D341Med (cell line): ENCODE measurements around the gene MIGA2.

ENCODE experiments used
- DNase-seq: peaks from one replicate; pipeline ENCODE4 v3.0.0; 2012; ENCODE audit warnings: low spot score

Gene MIGA2

DNA sequence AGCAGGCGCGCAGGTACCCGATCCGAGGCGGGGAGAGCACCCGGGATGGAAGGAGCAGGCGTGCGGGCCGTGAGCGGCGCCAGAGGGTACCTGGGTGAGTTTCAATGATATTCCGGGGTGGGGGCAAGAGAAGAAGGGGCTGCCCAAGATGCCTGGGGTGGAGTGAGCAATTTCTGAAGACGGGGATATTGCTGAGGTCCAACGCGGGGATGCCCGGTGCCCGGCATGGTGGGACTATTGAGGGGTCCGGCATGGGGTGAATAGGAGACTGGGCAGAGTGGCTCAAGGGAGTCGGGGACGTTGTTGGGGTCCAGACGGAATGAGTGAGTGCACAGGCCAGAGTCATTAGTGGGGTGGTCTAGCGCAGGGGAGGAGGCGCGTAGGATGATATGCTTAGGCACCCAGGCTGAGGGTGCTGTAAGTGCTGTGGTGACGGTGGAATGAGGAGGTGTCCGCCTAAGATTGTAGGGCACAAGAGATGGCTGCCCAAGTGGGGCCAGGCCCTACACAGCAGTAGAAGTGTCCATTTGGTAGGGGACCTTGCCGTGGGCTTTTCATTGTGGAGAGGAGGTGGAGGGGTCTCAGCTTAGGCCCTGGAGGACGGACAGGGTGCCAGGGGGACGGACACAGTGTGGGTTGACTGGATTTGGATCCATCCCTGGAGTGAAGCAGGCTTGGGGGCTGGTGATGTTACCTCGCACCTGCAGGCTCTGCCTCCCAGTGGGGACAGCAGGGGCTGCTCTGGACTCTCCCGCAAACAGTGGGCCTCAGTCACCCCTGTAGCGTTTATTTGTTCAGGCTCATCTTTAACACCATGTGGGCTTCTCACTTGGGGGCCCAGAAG lies 719 bp downstream of the MIGA2 start:
- peak; percentile 17 for DNase-seq

DNA sequence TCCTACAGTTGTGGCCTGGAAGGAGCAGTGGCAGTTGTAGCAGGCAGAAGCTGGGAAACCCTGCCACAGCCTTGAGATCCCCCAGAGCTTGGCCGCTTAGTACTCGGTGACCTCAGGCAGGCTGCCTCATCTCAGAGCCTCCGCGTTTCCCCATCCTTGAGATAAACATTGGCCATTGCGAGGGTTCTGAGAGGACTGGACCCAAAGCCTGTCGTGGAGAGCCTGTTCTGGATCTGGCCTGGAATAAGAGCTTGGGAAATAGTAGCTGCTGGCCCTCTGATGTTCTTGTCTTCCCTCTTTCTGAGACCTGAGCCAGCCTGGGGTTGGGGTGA lies 1.3 kb downstream of the MIGA2 start:
- DNase-seq: no peak

DNA sequence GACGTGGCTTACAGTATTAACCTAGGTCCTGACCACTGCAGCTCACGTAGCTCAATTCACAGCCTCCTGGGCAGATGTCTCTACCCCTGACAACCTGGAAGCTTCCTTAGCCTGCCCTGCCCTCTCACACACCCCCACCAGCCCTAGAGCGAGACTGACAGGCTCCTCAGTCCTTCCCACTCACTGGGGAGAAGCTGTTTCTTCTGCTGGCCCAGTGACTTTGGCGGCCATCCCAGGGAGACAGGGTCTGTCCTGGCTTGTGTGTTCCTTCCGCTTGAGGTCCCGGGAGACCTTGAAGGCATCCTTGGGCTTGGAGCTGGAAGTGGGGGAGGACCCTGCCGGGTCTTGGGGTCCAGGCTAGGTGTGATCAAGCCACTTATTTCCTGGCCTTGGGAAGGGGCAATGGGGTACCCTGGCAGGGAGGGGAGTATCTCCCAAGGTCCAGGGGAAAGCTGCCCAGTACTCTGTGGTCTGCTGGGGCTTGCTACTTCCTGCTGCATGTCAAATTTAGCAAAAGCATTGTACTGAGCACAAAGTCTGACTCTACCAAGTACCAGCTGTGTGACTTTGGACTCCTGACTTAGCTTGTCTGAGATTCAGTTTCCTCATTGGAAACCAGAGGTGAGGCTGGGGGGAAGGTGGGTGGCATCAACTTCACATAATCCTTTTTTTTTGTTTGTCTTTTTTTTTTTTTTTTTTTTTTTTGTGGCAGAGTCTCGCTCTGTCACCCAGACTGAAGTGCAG lies 1.9 kb downstream of the MIGA2 start:
- DNase-seq: peak; percentile 12

DNA sequence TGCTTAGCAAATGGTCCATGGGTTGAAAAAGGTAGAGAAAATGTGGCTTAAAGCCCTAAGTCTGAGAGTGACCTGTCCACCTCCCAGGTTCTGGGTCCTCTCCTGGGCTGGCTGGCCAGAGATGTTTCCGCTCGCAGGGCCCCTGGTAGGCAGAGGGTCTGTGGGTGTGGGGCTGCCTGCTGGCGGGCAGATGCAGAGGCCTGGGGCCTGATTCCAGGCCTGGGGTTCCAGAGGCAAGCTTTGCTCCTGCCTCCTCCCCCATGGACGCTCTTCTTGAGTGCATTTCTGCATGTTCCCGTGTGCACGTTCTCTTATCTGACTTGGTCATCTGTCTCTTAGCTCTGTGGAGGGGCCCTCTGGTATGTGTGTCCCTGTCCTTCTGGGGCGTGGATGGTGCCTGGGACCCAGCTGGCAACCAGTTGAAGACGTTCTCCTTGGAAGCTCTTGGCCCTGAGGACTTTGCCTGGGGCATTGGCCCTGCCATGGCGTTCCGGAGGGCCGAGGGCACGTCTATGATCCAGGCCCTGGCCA lies 3.8 kb downstream of the MIGA2 start:
- DNase-seq: no peak

DNA sequence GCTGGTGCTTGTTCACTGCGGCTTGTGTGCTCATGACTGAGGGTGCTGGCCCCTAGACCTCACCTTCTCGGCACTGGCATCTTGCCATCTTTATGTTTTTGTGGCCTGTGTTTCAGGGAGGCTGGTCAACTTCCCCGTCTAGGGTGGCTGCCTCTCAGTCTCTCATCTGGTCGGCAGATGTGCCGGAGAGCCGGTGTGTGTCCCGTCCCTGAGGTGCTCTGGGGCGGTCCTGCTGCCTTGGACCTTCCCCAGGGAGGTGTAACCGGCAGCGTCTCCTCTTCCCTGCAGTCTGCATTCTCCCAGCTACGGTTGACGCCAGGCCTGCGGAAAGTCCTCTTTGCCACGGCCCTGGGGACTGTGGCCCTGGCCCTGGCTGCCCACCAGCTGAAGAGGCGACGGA lies 5.6 kb downstream of the MIGA2 start:
- no peak for DNase-seq

DNA sequence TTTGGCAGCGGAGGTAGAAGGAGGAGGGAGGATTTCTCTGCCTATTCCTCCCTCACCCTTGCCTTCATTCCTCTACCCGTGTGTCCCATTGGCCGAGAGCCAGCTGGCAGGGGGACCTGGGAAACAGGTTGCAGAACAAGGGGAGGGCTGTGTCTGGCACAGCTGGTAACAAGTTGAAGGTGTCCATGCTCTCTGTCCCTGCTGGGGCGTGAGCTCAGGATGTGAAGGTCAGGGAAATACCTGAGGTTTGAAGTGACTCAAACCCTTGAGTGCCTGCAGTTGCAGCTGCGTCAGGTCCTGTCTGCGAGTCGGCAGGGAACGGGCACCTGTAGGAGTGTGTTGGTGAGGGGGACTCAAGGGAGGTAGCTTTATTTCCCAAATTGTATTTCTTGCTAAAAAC lies 16.2 kb downstream of the MIGA2 start:
- DNase-seq: peak; percentile 45

DNA sequence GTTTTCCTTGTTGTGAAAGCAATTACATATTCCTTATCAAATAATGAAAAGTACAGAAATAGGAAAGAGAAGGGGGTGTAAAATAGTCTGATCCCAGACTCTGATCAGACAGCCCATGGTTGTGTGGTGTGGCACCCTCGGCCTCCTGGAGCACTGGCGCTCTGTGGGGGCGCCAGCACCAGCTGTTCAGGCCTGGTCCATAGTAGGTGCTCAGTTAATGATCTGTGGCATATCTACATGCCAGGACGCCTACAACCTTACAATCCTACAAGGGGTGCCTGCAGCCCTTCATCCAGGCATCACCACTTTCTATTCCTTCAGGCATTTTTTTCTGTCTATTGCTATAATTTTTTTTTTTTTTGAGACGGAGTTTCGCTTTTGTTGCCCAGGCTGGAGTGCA lies 16.6 kb downstream of the MIGA2 start:
- no peak for DNase-seq

DNA sequence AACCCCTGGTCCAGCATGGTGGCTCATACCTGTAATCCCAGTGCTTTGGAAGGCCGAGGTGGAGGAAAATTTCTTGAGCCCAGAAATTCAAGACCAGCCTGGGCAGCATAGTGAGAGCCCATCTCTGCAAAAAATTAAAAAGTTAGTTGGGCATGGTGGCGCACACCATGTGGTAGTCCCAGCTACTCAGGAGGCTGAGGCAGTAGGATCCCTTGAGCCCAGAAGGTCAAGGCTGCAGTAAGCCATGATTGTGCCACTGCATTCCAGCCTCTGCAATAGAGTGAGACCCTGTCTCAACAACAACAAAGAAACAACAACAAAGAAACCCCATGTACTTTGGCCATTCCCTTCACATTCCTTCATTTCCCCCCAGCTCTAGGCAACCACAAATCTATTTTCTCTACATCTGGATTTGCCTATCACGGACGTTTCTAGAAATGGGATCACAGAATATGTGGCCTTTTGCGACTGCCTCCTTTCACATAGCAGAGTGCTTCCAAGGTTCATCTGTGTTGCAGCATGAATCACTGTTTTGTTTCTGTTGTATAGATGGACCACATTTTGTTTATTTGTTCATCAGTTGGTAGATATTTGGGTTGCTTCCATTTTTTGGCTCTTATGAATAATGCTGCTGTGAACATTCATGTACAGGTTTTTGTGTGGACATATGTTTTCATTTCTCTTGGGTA lies 17.9 kb downstream of the MIGA2 start:
- no peak for DNase-seq

DNA sequence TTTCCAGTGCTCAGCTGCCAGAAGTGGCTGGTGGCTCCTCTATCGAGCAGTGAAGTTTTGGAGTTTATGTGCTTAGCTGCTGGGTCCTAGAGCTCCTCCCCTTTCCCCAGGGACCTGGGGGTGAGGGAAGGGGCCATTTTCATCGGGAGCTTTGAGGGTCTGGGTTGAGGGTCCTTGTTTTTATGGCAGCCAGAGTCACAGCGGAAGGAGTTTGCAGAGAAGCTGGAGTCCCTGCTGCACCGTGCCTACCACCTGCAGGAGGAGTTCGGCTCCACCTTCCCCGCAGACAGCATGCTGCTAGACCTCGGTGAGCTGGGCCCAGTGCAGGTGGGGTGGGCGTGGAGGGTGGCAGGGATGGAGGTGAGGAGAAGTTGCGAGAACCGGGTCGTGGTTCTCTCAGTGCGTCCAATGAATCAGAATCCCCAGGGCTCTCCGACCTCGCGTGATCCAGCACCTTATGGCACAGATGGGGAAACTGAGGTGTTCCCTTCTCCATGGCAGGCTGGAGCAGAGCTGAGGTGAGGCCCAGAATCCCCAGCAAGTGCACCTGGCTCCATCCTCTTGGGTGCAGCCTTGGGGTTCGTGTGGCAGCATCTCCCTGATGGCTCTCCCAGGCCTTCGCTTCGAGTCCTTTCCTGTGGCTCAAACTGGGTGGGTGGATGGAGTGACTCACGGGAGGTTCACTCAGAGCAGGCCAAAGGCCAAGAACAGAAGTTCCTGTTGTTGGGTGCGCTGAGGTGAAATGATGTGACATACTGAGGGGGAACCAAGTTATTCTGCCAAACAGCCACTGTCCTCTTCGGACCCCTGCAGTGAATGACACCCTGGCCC lies 22.8 kb downstream of the MIGA2 start:
- no peak for DNase-seq

DNA sequence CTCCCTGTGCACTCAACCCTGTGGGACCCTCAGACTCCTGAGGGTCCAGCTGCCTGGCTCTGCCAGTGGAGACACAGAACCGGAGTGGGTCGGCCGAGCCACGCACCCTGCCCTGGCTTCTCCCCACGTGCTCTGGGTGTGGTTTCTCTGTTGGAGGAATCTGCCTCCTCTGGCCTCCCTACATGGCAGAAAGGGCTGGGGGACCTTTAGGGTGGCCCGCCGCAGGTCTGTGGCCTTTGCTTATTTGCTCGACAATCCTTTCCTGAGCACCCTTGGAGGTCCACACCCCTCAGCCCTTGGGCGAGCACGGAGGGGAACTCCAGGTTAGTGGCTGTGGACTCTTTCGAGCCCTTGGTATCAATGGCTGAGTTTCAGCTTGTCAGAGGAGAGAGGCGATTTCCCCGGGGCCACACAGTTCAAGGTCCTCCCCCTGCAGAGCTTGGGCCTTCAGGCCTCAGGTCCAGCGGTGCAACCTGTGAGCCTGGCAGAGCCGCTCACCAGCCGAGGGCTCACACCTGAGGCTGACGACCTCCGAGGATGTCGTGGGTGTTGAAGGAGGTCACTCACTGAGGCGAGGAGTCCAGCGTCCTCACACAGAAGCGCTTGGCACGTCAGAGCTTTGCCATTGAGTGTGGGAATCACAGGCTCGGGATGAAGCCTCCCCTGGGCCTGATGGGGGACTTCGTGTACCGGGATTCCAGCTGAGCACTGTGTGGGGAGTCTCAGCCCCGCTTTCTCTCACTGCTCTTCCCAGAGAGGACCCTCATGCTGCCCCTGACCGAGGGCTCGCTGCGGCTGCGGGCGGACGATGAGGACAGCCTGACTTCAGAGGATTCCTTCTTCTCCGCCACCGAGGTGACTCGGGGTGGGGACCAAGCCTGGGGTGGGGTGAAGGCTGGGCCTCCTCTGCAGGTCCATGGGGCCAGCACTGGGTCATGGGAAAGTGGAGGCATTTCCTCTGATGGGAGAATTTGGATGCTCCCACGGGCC lies 23.7 kb downstream of the MIGA2 start:
- DNase-seq: no peak

DNA sequence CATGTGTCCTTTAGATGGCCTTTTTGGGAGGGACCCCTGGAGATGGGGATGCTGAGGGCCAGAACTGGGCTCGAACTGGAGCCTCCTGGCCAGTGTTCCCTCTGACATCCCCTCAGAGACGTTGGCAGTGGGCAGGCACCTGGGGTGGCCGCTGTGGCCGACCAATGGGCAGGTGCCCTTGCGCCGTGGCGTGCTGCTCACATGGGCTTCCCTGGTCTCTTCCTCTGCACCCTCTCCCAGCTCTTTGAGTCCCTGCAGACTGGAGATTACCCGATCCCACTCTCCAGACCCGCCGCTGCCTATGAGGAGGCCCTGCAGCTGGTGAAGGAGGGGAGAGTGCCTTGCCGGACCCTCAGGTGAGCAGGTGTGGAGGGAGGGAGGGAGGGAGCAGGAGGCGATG lies 24.6 kb downstream of the MIGA2 start:
- DNase-seq: no peak

DNA sequence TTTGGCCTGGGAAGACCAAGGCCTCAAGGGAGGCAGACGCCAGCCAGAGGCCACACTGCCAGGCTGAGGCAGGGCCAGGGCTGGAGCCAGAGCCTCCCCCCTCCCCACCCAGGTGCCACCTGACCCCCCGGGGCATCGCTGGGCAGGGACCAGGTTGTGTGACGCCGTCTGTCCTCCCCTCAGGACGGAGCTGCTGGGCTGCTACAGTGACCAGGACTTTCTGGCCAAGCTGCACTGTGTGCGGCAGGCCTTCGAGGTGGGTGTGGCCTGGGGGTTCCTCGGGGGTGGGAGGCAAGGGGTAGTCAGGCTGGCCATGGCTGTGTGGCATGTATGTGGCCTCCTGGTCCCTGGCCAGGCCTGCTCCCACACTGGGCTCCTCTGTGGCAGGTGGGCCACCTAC lies 26.6 kb downstream of the MIGA2 start:
- no peak for DNase-seq

DNA sequence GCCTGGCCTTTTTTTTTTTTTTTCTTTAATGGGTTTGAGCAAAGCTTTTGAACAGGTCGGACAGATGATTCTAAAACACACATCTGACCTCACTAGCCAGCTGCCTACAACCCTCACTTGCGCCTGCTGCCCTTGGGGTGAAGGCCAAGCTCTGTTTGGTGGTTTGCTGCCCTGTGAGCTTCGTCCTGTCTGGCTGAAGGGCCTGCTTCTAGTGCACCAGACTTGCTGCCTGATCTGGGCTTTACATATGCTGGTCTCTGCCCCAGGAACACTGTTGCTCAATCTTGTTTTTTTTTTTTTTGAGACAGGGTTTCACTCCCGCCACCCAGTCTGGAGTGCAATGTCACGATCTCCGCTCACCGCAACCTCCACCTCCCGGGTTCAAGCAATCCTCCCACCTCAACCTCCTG lies 28.1 kb downstream of the MIGA2 start:
- DNase-seq: no peak

DNA sequence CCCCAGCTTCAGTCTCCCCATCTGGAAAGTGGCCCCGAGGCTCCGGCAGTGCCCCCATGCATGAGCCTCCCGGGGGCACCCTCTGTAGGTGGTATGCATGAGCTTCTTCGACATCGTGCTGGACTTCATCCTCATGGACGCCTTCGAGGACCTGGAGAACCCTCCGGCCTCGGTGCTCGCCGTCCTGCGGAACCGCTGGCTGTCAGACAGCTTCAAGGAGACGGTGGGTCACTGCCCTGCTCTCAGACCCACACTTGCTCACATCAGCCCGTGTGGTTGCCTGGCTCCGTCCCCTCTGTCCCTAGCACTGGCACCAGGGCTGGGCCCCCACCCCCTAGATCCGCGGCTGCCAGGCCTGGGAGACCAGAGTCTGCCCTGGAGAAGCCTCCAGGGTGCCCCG lies 31.7 kb downstream of the MIGA2 start:
- no peak for DNase-seq

DNA sequence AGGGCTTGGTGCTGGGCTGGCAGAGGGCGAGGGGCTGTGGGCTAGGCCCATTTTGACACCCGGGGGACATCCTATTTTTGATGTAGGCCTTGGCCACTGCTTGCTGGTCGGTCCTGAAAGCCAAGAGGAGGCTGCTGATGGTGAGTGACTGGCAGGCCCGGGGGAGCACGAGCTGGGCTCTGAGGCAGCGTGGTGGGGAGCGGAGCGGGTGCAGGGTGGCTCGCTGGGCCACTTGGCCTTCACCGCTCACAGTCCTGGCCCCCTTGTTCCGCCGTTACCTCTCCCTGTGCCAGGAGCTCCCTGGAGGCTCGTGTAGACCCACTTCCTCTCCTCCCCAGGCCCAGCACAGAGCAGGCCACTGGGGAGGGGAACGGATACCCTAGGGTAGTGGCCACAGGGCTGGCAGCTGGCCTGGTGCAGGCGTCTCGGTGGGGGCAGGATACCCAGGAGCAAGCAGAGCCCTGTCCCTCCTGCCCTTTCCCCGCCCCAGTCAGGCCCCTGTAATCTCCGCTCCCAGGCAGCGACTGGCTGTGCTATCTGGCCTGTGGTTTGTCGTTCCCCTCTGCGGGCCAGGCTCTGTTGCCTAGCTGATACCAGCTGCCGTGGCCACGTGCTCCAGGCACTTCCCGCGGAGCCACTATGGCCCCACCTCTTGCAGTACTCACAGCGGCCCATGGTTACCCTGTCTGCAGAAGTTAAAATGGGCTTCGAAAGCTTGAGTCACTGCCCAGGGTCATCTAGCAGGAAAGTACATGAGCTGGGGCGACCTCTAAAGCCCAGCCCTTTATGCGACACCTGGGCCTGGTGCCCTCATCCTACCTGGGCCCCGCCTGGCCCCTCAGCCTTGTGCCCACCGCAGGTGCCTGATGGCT lies 32.8 kb downstream of the MIGA2 start:
- DNase-seq: no peak

DNA sequence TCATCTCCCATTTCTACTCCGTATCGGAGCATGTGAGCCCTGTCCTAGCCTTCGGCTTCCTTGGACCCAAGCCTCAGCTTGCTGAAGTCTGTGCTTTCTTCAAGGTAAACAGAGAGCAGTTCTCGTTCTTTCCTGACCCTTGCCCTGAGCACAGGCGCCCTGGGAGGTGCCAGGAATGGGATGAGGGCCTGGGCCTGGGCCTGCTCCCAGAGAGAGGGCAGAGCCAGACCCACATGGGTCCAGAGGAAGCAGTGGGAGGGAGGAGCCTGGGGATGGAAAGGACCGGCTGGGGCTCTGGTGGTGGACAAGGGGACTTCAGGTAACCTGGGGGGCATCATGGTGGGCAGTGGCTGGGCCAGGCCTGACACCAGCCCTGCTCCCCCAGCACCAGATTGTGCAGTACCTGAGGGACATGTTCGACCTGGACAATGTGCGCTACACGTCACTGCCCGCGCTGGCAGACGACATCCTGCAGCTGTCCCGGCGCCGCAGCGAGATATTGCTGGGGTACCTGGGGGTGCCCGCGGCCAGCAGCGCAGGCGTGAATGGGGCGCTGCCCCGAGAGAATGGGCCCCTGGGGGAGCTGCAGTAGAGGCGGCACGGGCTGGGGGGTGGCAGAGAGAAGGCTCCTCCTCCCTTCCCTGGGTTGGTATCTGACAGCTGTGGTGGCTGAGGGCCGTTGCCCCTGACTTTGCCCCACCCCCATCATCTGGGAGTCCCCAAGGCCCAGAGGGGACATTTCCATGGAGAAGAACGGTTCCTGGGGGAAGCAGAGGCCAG lies 33.6 kb downstream of the MIGA2 start:
- DNase-seq: no peak

DNA sequence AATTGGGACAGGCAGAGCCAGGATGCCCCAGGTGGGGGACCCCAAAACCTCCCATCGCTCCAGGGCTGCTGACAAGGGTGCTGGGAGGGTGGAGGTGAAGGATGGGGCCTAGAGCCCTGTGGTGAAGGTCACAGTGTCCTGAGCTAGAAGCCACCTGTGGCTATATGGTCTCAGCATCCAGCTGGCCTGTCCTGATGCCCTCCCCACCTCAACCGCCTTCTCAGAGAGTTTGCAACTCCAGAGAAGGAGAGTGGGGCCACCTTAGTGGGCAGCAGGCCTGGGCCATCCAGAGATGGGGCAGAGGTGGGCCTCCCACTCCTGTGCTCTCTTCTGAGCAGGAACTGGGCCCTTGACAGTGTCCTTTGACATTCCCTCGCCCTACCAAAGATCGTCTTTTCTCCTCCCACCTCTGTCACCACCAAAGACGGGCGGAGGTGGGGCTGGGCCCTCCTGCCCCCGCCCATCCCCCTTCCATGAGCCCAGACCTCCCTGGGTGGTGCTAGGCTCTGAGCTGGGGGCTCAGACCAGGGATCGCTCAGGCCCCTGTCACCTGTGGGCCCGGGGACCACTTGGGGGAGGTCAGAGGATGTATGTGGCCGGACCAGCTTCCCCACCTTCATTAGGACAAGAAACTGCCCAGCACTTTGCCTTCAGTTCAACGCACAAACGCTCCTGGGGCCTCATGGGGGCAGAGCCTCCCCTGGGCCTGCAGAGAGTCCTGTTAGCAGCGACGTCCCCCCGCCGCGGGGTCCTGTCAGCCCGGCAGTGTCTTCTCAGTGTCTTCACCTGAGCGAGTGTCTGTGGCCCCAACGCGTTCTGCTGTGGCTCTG lies 34.5 kb downstream of the MIGA2 start:
- no peak for DNase-seq

DNA sequence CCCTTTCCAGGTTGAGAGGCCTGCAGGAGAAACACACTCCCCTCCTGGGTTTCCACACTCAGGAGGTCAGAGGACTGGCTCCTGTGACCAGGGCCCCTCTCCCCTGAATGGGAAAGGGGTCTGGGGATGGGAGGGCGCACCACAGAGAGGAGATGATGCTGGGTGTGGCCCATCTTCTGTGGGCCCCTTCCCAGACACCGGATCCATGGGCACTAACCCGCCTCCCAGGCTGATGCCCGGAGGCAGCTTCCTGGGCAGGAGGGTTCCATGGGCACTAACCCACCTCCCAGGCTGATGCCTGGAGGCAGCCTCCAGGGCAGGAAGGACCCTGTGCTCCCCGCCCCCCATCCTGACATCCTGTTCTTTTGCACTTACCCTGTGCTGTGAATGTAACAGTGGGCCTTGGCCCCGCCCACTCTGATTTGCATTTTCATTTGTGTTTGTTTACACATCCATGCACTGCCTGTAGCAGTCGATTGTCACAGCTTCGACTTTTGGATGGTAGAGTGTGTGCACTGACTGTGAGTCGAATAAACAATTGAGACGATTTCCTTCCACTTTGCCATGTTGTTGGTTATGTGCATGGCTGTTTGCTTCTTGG lies 35.2 kb downstream of the MIGA2 start:
- no peak for DNase-seq
